ENCODE results near the gene CIAO1. TPM values are rescaled to one million over a fixed set of nuclear protein-coding genes. Genes with fewer than 3 reads are reported as not detected.

The CIAO1 gene
- total and polyA plus RNA-seq, 2 of the 8 experiments (the other 6 are each of a cell fraction or from before 2014, with no cell fraction given) = 63.7 to 99.2 TPM

DNA sequence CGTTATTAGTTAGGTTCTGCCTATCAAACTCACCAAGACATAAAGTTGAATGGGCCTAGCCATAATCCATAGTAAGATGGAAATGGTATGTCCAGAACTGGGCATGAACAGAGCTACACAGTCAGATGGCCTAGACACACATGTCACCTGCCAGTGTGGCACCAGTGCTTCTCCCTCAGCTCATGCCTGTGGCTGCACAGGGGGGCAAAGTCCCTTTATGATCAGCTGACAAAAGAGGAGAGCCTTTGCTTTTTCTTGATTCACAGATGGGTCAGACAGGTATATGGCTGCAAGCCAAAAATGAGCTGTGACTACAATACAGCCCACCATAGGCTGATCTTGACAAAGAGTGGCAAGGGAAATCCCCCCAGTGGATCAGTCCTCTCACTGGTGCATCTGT lies 29.1 kb upstream of the CIAO1 start:
- H3K23me2 ChIP-seq (ENCODE audit: low read depth, low read length) = no peaks in the 10 kb centered on the region
- H3K18ac ChIP-seq (ENCODE audit: extremely low read depth, low read length) = no peak overlapping the region
- no peak overlapping the region for H4K5ac ChIP-seq (ENCODE audit: insufficient read length, low read depth, low read length)
- H3K4me3 ChIP-seq (ENCODE audit: extremely low read depth in 1 of 4, insufficient read depth in 2 of 4, low read depth in 3 of 4, low read length in 4 of 4) = no peak overlapping the region
- peaks cover 0 to 3% (median 0%) of the 10 kb centered on the region in 4 experiments; a peak in 1 of 7 replicates for H3K4me1 ChIP-seq (replicated peaks in 1 of 4; ENCODE audit: control insufficient read depth in 3 of 4, insufficient read depth in 4 of 4, low read length in 3 of 4)
- no peaks in the 10 kb centered on the region for H3K36me3 ChIP-seq (ENCODE audit: control insufficient read depth in 2 of 4, insufficient read depth in 4 of 4, low read length in 3 of 4)
- H3K56ac ChIP-seq (replicated peaks; ENCODE audit: insufficient read length, low read depth, low read length) = no peak overlapping the region
- H3K27ac ChIP-seq (ENCODE audit: low read depth, low read length) = no peak overlapping the region
- no peak overlapping the region for H2AK5ac ChIP-seq (ENCODE audit: low read depth, low read length)
- H3K23ac ChIP-seq (ENCODE audit: insufficient read length) = no peak overlapping the region
- no peaks in the 10 kb centered on the region for H3K9me3 ChIP-seq (ENCODE audit: insufficient read depth in 2 of 2, low read depth in 1 of 2, low read length in 1 of 2)
- no peak overlapping the region for H2BK120ac ChIP-seq (replicated peaks; ENCODE audit: low read depth, low read length)
- H2BK15ac ChIP-seq (ENCODE audit: low read length) = no peak overlapping the region
- no peak overlapping the region for H4K8ac ChIP-seq (ENCODE audit: extremely low read depth, insufficient read depth, low read length)
- H3K4me2 ChIP-seq (ENCODE audit: insufficient read depth in 1 of 2, low read depth in 2 of 2, low read length in 2 of 2) = no peak overlapping the region
- no peaks in the 10 kb centered on the region for H3K79me2 ChIP-seq (ENCODE audit: control insufficient read depth in 1 of 2, insufficient read depth in 2 of 2, low read length in 2 of 2)
- H2BK12ac ChIP-seq (ENCODE audit: low read depth, low read length) = no peak overlapping the region
- WGBS, 2 experiments (ENCODE audit: extremely low coverage in 1 of 2, insufficient coverage in 1 of 2, insufficient read length in 1 of 2, insufficient replicate concordance in 2 of 2, low coverage in 1 of 2, low lambda C conversion rate in 2 of 2, missing lambda C conversion rate in 1 of 2) = 89% methylated on average over 1 of the region's 1 CpG; no CpG with 5 or more reads in 1 of the 2 experiments
- H4K20me1 ChIP-seq (replicated peaks in 1 of 2; ENCODE audit: control insufficient read depth in 1 of 2, insufficient read depth in 2 of 2, low read length in 2 of 2) = peaks cover 0 to 1% of the 10 kb centered on the region in 2 experiments
- H4K91ac ChIP-seq (replicated peaks; ENCODE audit: insufficient read length, low read length) = no peak overlapping the region
- FAIRE-seq (no peak), DNase-seq (ENCODE audit: low read depth in 1 of 2, low spot score in 2 of 2) (no peak)
- no peak overlapping the region for H3K14ac ChIP-seq (ENCODE audit: insufficient read length)
- no peaks in the 10 kb centered on the region for H3K79me1 ChIP-seq (ENCODE audit: low read depth, low read length)
- H3K4ac ChIP-seq (replicated peaks; ENCODE audit: insufficient read length, low read depth, low read length) = no peak overlapping the region
- H2BK5ac ChIP-seq (ENCODE audit: low read depth, low read length) = no peak overlapping the region
- no peak overlapping the region for H2BK20ac ChIP-seq (ENCODE audit: low read length)
- POLR2A ChIA-PET (ENCODE audit: partially characterized antibody) = interaction anchor here (0.7 to 1.0 kb wide), 2 partner anchors 9 to 14 kb away, joined by 3 read pairs; no protein-coding TSS in a partner anchor
- CTCF ChIA-PET (ENCODE audit: partially characterized antibody) = interaction anchor here (0.9 to 2.5 kb wide), 7 partner anchors 9 to 99 kb away, joined by 4 to 10 read pairs (median 4); partner anchors contain the start of gene ASTL
- H3K27me3 ChIP-seq (replicated peaks in 1 of 4; ENCODE audit: control insufficient read depth in 3 of 4, extremely low read depth in 1 of 4, insufficient read depth in 3 of 4, low read length in 3 of 4) = no peaks in the 10 kb centered on the region
- H2AFZ ChIP-seq (ENCODE audit: low read length) = no peak overlapping the region
- no peak overlapping the region for H3K9ac ChIP-seq (replicated peaks in 1 of 4; ENCODE audit: extremely low read depth in 1 of 4, low read depth in 3 of 4, low read length in 3 of 4)
- TF ChIP-seq SP2 (IDR thresholded peaks at IDR 0.05; ENCODE audit: low read length) (no peak), TAF1 (IDR thresholded peaks at IDR 0.05; ENCODE audit: low read depth, low read length) (no peak), TBP (IDR thresholded peaks at IDR 0.05; ENCODE audit: low read depth, low read length) (no peak), SRF (IDR thresholded peaks at IDR 0.05; ENCODE audit: low read depth, low read length) (no peak), RAD21 (IDR thresholded peaks at IDR 0.05 in 1 of 2, conservative IDR thresholded peaks at IDR 0.05 in 1 of 2; ENCODE audit: low read depth in 2 of 2, low read length in 2 of 2) (no peak), CHD2 (IDR thresholded peaks at IDR 0.05; ENCODE audit: low read length) (no peak), KDM1A (IDR thresholded peaks at IDR 0.05; ENCODE audit: borderline replicate concordance, low read length) (no peak), CEBPB (IDR thresholded peaks at IDR 0.05; ENCODE audit: low read depth, low read length) (no peak), MAFK (IDR thresholded peaks at IDR 0.05; ENCODE audit: low read depth, low read length) (no peak), HDAC6 (IDR thresholded peaks at IDR 0.05; ENCODE audit: low read depth, low read length) (no peak), SUZ12 (IDR thresholded peaks at IDR 0.05; ENCODE audit: low read length) (no peak), GTF2F1 (IDR thresholded peaks at IDR 0.05; ENCODE audit: borderline replicate concordance, low read depth, low read length) (no peak)
- TF ChIP-seq, protein P1, sequence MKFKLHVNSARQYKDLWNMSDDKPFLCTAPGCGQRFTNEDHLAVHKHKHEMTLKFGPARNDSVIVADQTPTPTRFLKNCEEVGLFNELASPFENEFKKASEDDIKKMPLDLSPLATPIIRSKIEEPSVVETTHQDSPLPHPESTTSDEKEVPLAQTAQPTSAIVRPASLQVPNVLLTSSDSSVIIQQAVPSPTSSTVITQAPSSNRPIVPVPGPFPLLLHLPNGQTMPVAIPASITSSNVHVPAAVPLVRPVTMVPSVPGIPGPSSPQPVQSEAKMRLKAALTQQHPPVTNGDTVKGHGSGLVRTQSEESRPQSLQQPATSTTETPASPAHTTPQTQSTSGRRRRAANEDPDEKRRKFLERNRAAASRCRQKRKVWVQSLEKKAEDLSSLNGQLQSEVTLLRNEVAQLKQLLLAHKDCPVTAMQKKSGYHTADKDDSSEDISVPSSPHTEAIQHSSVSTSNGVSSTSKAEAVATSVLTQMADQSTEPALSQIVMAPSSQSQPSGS (IDR thresholded peaks at IDR 0.05; ENCODE audit: low read length) = no peak

Data from H1 (cell line).